ENCODE results near the gene IFNA13. TPM values are rescaled to one million over a fixed set of nuclear protein-coding genes. Genes with fewer than 3 reads are reported as not detected.

IFNA13 gene
- polyA plus RNA-seq, 2 of the 4 experiments (the other 2 are of a cell fraction), result not detected

Other genes with a start within 250 kb of the IFNA13 start
- gene IFNW1, start 226.2 kb downstream of the IFNA13 start, polyA plus RNA-seq (2011; rRNA removed), result not detected in 2 replicates
- not detected in 3 replicates for gene IFNW1, start 226.2 kb downstream of the IFNA13 start, polyA plus RNA-seq (2017; fragmentation: RNase III; extraction: RNeasy Plus Mini Kit Qiagen cat#74134 plus additional on column Dnase treatment)
- gene IFNA21, start 201.4 kb downstream of the IFNA13 start, polyA plus RNA-seq (2011; rRNA removed), result not detected in 2 replicates
- not detected in 3 replicates for gene IFNA21, start 201.4 kb downstream of the IFNA13 start, polyA plus RNA-seq (2017; fragmentation: RNase III; extraction: RNeasy Plus Mini Kit Qiagen cat#74134 plus additional on column Dnase treatment)
- not detected in 2 replicates for gene IFNA4, start 180.5 kb downstream of the IFNA13 start, polyA plus RNA-seq (2011; rRNA removed)
- not detected in 3 replicates for gene IFNA4, start 180.5 kb downstream of the IFNA13 start, polyA plus RNA-seq (2017; fragmentation: RNase III; extraction: RNeasy Plus Mini Kit Qiagen cat#74134 plus additional on column Dnase treatment)
- not detected in 2 replicates for gene IFNA7, start 165.9 kb downstream of the IFNA13 start, polyA plus RNA-seq (2011; rRNA removed)
- gene IFNA7, start 165.9 kb downstream of the IFNA13 start, polyA plus RNA-seq (2017; fragmentation: RNase III; extraction: RNeasy Plus Mini Kit Qiagen cat#74134 plus additional on column Dnase treatment), result not detected in 3 replicates
- not detected in 2 replicates for gene IFNA10, start 160.9 kb downstream of the IFNA13 start, polyA plus RNA-seq (2011; rRNA removed)
- not detected in 3 replicates for gene IFNA10, start 160.9 kb downstream of the IFNA13 start, polyA plus RNA-seq (2017; fragmentation: RNase III; extraction: RNeasy Plus Mini Kit Qiagen cat#74134 plus additional on column Dnase treatment)
- not detected in 2 replicates for gene IFNA16, start 150.7 kb downstream of the IFNA13 start, polyA plus RNA-seq (2011; rRNA removed)
- not detected in 3 replicates for gene IFNA16, start 150.7 kb downstream of the IFNA13 start, polyA plus RNA-seq (2017; fragmentation: RNase III; extraction: RNeasy Plus Mini Kit Qiagen cat#74134 plus additional on column Dnase treatment)
- gene IFNA17, start 139.8 kb downstream of the IFNA13 start, polyA plus RNA-seq (2011; rRNA removed), result not detected in 2 replicates
- gene IFNA17, start 139.8 kb downstream of the IFNA13 start, polyA plus RNA-seq (2017; fragmentation: RNase III; extraction: RNeasy Plus Mini Kit Qiagen cat#74134 plus additional on column Dnase treatment), result not detected in 3 replicates
- gene IFNA14, start 128.1 kb downstream of the IFNA13 start, polyA plus RNA-seq (2011; rRNA removed), result not detected in 2 replicates
- not detected in 3 replicates for gene IFNA14, start 128.1 kb downstream of the IFNA13 start, polyA plus RNA-seq (2017; fragmentation: RNase III; extraction: RNeasy Plus Mini Kit Qiagen cat#74134 plus additional on column Dnase treatment)
- not detected in 2 replicates for gene IFNA5, start 62.7 kb downstream of the IFNA13 start, polyA plus RNA-seq (2011; rRNA removed)
- gene IFNA5, start 62.7 kb downstream of the IFNA13 start, polyA plus RNA-seq (2017; fragmentation: RNase III; extraction: RNeasy Plus Mini Kit Qiagen cat#74134 plus additional on column Dnase treatment), result not detected in 3 replicates
- gene KLHL9, start 32.7 kb downstream of the IFNA13 start, polyA plus RNA-seq (2011; rRNA removed), result 25.3 and 27.4 TPM in 2 replicates
- 17.8 to 19.5 TPM (median 18.6 TPM) in 3 replicates for gene KLHL9, start 32.7 kb downstream of the IFNA13 start, polyA plus RNA-seq (2017; fragmentation: RNase III; extraction: RNeasy Plus Mini Kit Qiagen cat#74134 plus additional on column Dnase treatment)
- not detected in 2 replicates for gene IFNA6, start 17.2 kb downstream of the IFNA13 start, polyA plus RNA-seq (2011; rRNA removed)
- not detected in 3 replicates for gene IFNA6, start 17.2 kb downstream of the IFNA13 start, polyA plus RNA-seq (2017; fragmentation: RNase III; extraction: RNeasy Plus Mini Kit Qiagen cat#74134 plus additional on column Dnase treatment)
- not detected in 2 replicates for gene IFNA2, start 17.3 kb upstream of the IFNA13 start, polyA plus RNA-seq (2011; rRNA removed)
- gene IFNA2, start 17.3 kb upstream of the IFNA13 start, polyA plus RNA-seq (2017; fragmentation: RNase III; extraction: RNeasy Plus Mini Kit Qiagen cat#74134 plus additional on column Dnase treatment), result not detected in 3 replicates
- not detected in 2 replicates for gene IFNA8, start 41.1 kb upstream of the IFNA13 start, polyA plus RNA-seq (2011; rRNA removed)
- gene IFNA8, start 41.1 kb upstream of the IFNA13 start, polyA plus RNA-seq (2017; fragmentation: RNase III; extraction: RNeasy Plus Mini Kit Qiagen cat#74134 plus additional on column Dnase treatment), result not detected in 3 replicates
- not detected in 2 replicates for gene IFNA1, start 72.4 kb upstream of the IFNA13 start, polyA plus RNA-seq (2011; rRNA removed)
- gene IFNA1, start 72.4 kb upstream of the IFNA13 start, polyA plus RNA-seq (2017; fragmentation: RNase III; extraction: RNeasy Plus Mini Kit Qiagen cat#74134 plus additional on column Dnase treatment), result not detected in 3 replicates
- gene IFNE, start 114.3 kb upstream of the IFNA13 start, polyA plus RNA-seq (2011; rRNA removed), result 3.1 and 4.3 TPM in 2 replicates
- gene IFNE, start 114.3 kb upstream of the IFNA13 start, polyA plus RNA-seq (2017; fragmentation: RNase III; extraction: RNeasy Plus Mini Kit Qiagen cat#74134 plus additional on column Dnase treatment), result 2.3 to 2.5 TPM (median 2.4 TPM) in 3 replicates

Measured in A549 (cell line).